ENCODE results near the gene SEMA5B.

- TF ChIP-seq CTCF (IDR thresholded peaks at IDR 0.05; ENCODE audit: extremely low read depth in 1 of 2, insufficient read depth in 1 of 2, low read depth in 1 of 2, low read length in 2 of 2) (no peak), JUN (IDR thresholded peaks at IDR 0.05; ENCODE audit: borderline replicate concordance, insufficient read depth, insufficient read length, low read depth) (no peak), GATA2 (IDR thresholded peaks at IDR 0.05; ENCODE audit: insufficient read depth, insufficient read length, low read depth, low read length) (no peak), POLR2A (IDR thresholded peaks at IDR 0.05; ENCODE audit: low read depth, low read length) (no peak)
Observed at GRCh38 chr3:123019591-123019990, 8.0 kb downstream of the SEMA5B start.

All from endothelial cell of umbilical vein (primary cell).